Loucy (cell line): ENCODE results near the gene TSPAN3.

Experiments used
- EZH2phosphoT487 ChIP-seq: fragments of 200-600 bp; IDR thresholded peaks from 2 replicates; pipeline ENCODE4 v1.6.1; 2018; ENCODE audit warnings: antibody characterized with exemption, mild to moderate bottlenecking, moderate library complexity, borderline replicate concordance
- TF ChIP-seq, protein P1 (sequence below): fragments of 200-600 bp; sonication (generic); conservative IDR thresholded peaks from 2 replicates; pipeline ENCODE4 v1.5.1; 2014; ENCODE audit warnings: mild to moderate bottlenecking, antibody characterized with exemption, low read length

DNA sequence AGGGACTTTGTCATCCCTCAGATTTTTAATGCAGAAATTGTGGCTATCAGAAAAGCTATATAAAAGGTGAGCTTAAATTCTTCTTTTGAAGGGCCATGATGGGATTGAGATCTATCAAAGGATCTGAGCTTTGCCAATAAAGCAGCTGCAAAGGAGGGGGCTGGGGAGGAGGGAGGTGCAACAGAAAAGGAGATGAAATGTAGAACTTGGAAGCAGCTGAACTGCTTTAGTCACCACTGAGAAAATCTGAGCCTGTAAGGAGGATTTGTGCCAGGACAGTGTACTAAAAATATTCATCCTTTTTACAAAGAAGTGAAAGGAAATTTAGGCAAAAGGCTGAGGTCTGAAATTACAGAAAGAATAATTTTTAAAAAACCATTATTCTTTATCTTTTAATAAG lies 10.4 kb downstream of the TSPAN3 start:
- TF ChIP-seq, protein P1, sequence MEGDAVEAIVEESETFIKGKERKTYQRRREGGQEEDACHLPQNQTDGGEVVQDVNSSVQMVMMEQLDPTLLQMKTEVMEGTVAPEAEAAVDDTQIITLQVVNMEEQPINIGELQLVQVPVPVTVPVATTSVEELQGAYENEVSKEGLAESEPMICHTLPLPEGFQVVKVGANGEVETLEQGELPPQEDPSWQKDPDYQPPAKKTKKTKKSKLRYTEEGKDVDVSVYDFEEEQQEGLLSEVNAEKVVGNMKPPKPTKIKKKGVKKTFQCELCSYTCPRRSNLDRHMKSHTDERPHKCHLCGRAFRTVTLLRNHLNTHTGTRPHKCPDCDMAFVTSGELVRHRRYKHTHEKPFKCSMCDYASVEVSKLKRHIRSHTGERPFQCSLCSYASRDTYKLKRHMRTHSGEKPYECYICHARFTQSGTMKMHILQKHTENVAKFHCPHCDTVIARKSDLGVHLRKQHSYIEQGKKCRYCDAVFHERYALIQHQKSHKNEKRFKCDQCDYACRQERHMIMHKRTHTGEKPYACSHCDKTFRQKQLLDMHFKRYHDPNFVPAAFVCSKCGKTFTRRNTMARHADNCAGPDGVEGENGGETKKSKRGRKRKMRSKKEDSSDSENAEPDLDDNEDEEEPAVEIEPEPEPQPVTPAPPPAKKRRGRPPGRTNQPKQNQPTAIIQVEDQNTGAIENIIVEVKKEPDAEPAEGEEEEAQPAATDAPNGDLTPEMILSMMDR = no peak
- TF ChIP-seq EZH2phosphoT487 = no peak
